A172 (cell line): Measurements from ENCODE around the gene UNC13C. TPM values are rescaled to one million over a fixed set of nuclear protein-coding genes. Genes with fewer than 3 reads are reported as not detected.
"Not testable (repeated sequence)": the region's sequence is repeated elsewhere in the genome, so short reads cannot be mapped to it uniquely, and the experiment has no call there.

ENCODE experiments used
- DNase-seq: peaks from one replicate; pipeline ENCODE4 v3.0.0-alpha.2; 2015; ENCODE audit warnings: low spot score
- total RNA-seq: library from RNA; depleted of rRNA; stranded (reverse); fragments of >200 nt; shearing (Covaris generic); gene quantifications from 2 replicates; pipeline ENCODE4 v1.2.3, GENCODE V29; 2014

The UNC13C gene
- total RNA-seq, 1 experiment from 2014 or later = not detected

- DNase-seq = no peak
Observed at GRCh38 chr15:54304321-54304720, 326.1 kb downstream of the UNC13C start.

DNA sequence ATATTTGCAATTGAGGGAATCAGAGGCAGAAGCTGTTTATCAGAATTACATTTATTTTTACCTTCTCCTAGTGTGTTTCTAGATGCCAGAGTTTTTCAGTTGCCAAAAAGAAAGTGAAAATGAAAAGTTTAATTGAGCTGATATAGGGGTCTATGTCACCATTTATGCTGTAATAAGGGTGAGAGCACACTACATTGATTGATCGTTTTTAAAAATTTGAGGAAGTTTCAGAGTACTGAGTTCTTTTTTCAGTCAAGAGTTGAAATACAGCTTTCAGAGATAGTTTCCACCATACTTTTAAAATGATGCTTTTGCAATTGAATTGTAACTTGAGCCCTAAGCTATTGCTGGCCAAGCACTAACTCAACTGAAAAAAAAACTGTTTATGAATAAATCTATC, 326.9 kb downstream of the UNC13C start:
- DNase-seq = no peak

DNA sequence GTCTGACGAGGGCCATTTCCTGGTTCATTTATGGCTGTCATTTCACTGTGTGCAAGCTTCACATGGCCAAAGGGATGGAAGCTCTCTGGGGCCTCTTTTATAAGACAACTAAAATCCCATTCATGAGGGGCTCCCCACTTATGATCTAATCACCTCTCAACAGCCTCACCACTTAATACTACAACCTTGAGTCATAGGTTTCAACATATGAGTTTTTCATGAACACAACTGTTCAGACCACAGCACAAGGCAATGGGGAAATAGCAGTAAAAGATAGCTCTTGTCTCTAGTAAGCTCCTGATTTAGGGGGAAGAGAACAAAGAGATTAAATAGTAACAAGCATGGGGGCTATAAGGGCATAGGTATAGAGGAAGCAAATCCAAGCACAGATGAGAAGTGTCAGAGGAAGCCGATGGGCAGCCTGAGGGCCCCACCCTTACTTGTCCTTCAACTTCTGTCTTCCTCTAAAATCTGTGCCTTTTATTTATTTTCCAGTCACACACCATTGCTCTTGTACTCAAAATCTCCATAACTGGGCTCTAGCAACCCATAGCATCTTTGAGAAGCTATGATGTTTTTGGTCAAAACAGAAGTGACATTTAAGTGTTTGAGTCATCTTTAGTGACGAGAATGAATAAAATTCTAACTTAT, 329.1 kb downstream of the UNC13C start:
- no peak for DNase-seq

- DNase-seq = no peak
Observed at GRCh38 chr15:54307926-54308325, 329.7 kb downstream of the UNC13C start.

DNA sequence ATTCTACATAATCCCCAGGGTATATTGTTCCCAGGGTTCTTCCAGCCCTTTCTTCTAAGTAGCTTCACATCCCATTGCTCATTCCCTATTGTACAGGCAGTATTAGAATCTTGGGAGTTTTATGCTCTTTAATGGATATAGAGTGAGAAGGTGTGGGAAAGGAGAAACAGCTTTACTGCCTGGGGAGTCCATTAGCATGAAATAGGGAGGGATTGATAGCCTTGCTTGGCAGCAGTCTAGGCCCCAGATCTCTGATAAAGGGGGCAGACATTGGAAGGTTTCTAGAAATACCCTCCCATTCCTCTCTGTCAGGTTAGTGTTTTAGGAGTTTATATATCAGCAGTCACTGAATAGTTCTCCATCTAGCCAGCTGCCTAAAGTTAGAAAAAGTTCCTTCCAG, 334.3 kb downstream of the UNC13C start:
- DNase-seq = no peak

DNA sequence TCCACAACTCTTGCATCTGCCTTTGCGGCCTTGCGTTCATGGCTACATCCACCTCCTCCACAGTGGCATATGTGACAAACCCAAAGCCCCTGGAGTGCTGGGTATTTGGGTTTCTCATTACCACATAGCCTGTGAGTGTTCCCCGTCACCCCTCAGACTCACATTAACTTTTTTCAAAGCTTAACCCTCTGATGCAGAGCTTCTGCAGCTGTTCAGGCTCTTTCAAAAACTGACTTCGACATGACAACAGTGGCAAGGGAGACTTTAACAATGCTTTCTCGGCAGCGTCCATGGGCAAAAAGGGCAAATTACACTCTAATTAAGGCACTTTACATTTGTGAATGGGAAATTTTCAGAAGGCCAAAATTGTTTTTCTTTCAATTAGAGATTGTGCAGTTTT, 343.2 kb downstream of the UNC13C start:
- DNase-seq = no peak

- DNase-seq = no peak
Observed at GRCh38 chr15:54322341-54322740, 344.1 kb downstream of the UNC13C start.

DNA sequence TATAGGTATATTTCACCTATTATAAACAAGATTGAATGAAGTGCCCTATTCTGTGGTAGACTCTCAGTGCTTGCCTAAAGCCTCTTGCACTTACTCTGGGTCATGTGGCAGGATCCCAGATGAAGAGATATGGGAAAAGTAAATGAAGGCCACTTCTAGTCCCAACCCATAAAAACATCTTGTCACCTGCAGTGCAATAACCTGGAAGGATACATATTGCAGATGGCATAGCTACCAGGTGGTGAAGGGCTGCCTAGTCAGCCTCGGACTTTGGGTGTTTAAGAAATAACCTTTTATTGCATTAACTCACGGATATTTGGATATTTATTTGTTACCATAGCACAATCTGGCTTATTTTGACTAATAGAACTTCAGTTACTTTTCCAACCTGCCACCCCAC, 367.1 kb downstream of the UNC13C start:
- DNase-seq = no peak

DNA sequence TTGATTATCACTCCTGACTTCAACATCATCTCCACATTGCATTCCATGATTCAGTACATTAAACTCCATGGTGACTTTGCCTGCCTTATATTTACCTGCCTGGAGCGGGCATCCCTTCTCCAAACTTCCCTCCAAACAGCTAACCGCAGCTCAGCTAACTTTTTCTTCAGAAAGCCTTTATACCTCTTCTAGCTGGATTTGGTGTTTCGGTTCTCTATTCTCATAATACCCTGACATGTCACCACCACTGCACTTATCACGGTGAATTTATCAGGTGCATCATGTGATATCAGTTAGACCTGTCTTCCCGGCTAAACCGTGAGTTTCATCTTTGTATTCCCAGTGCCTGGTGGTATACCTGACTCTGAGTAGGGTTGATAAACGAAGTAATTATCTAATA, 367.6 kb downstream of the UNC13C start:
- no peak for DNase-seq

DNA sequence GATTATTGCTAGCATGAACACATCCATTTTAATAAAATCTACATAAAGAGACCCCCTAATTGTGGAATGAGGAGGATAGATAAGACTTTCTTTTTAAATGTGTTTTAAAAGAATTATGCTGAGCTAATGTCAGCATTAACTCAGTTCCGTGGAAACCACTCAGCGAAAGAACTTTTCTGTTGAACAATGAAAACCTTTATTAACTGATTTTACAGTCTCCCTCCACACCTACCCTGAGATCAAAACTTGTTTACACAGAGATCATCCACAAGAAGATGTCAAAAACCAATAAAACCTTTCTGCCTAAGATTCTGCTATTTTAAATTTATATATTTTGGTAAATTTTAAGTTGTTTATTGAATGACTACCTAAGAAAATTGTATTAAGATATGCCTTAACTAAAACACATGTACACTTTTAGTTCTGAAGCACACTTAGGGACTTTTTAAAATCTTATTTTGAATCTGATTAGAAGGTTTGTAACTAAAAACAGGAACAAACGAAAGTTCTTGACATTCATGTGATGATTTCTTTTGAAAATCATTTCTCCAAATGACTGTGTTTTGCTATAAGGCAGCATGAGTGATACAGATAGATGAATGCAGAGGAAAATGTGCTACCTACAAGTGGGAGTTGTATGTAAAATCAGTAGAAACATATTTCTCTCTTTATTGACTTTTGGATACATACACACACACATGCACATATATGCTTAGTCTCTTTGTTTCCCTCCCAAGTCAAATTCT, 369.0 kb downstream of the UNC13C start:
- no peak for DNase-seq

DNA sequence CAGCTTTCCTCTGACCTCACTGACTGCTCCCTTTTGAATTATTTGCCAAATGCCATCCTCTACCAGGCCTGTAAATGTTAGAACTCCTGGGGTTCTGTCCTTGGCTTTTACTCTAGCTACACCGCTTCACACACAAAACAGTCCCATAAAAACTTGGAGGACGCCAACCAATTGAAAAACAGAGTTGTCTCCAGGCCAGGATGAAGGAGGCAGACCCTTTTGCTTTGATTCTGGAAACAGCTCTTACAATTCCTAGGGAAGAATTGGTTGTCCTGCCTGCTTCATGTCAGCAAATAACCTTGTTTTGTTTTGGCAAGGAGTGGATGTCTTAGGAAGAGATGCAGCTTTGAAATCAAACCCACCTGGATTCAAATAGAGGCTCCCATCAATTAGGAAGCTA, 375.5 kb downstream of the UNC13C start:
- no peak for DNase-seq

DNA sequence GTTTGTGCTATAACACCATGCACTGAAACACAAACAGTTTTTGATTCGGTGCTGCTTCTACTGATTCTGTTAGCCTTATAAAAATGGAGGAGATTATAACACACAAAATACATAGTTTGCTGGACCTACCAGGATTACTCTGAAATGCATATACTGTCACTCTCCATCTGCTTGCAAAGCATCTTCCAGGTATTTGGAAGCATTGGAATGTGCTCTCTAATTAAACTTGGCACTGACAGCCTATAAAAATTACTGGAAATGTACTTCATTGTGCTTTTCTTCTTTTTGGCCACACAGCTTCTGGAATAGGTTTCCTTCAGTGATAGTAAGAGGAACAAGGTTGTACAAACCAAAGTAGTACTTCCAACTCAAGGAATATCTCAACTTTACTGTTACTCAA, 376.1 kb downstream of the UNC13C start:
- no peak for DNase-seq

DNA sequence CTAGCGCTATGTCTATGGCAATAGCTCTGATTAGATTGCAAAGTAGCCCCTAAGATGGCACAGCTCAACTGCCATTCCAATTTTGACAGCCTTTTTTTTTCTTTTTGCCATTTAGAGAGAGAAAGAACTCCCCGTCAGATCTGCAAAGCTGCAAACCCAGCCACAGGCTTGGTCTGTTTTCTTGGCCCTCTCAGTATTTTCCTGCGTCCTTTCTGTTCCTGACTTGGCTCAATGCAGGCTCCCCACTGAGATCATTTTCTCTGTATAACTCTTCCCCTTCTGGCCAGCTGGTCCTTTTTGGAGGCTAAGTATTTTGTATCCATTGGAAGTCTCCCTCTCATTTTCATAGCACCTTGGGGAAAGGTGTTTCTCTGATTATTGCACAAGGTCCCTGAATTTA, 386.7 kb downstream of the UNC13C start:
- DNase-seq = no peak

- no peak for DNase-seq
Observed at GRCh38 chr15:54373332-54373731, 395.1 kb downstream of the UNC13C start.

DNA sequence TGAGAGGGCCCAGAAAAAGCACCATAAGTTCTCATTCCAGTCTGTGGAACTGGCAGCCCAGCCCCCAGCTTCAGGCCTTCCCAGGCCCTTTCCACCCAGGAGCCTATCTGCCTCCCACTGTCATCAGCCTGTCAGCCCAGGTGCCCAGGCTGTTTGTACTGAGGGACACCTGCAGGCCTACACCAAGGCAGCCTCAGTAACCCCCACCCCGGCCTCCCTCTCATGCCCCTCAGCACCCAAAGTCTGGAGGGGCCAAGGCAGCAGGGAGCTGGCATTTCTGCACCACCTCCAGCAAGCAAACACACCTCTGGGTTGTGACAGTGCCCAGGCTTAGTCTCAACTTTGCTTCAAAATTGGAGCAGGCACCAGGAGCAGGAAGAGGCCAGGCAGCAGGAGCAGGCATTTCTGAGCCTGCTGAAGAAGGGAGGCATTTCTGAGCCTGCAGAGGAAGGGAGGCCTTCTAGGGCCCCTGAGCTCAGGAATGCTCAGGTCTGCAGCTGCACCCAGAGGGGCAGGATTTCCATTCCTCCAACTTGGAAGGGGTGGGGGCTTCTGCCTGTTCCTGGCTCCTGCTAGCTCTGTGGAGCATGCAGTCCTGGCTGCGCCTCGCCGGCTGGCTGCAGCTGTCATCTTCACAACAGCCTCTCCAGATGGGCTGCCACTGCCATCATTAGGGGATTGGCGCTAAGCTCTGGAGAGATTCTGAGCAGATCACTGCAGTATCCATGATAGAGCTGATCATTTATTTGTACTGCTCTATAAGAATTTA, 396.1 kb downstream of the UNC13C start:
- no peak for DNase-seq

GRCh38 chr15:54387799-54388198, 409.6 kb downstream of the UNC13C start:
- no peak for DNase-seq

GRCh38 chr15:54388746-54389145, 410.5 kb downstream of the UNC13C start:
- no peak for DNase-seq

DNA sequence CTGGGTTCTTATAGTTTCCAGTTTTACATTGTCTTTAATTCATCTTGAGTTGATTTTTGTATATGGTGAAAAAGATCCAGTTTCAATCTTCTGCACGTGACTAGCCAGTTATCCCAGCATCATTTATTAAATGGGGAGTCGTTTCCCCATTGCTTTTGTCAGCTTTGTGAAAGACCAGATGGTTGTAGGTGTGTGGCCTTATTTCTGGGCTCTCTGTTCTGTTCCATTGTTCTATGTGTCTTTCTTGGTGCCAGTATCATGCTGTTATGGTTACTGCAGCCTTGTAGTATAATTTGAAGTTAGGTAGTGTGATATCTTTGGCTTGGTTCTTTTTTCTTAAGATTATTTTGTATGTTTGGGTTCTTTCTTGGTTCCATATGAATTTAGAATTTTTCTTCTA, 432.2 kb downstream of the UNC13C start:
- no peak for DNase-seq

DNA sequence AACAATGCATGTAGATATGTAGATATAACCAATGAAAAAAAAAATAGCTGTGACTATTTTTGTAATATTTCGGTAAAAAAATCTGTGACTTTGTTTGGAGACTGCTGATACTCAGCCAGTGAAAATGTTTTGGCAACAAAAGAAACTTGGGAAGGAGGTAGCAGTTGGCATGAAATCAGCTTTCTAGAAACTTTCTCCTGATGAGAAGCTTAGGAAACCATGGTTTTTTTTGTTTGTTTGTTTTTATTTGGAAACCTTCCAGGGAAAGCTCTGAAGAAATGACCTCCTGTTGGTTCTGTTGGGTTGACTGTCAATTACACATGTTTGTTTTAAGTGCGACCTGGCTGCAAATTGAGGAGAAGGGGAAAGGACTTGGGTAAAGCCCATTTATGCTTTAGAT, 445.9 kb downstream of the UNC13C start:
- DNase-seq = no peak

GRCh38 chr15:54428596-54428995, 450.4 kb downstream of the UNC13C start:
- DNase-seq = no peak

DNA sequence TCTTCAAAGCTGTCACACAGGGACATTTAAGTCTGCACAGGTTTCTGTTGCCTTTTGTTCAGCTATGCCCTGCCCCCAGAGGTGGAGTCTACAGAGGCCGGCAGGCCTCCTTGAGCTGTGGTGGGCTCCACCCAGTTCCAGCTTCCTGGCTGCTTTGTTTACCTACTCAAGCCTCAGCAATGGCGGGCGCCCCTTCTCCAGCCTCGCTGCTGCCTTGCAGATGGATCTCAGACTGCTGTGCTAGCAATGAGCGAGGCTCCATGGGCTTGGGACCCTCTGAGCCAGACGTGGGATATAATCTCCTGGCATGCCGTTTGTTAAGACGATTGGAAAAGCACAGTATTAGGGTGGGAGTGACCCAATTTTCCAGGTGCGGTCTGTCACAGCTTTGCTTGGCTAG, 472.0 kb downstream of the UNC13C start:
- DNase-seq = not testable (repeated sequence)

GRCh38 chr15:54456413-54456812, 478.2 kb downstream of the UNC13C start:
- no peak for DNase-seq

DNA sequence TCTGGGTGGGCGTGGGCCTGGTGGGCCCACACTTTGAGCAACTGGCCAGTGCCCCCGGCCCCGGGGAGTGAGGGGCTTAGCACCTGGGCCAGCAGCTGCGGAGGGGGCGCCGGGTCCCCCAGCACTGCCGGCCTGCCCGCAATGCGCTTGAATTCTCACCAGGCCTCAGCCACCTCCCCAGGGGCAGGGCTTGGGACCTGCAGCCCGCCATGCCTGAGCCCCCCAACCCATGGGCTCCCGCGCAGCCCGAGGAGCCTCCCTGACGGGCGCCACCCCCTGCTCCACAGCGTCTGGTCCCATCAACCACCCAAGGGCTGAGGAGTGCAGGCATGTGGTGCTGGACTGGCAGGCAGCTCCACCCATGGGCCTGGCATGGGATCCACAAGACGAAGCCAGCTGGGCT, 484.3 kb downstream of the UNC13C start:
- no peak for DNase-seq
